ENCODE measurements around the gene XXYLT1. TPM values are rescaled to one million over a fixed set of nuclear protein-coding genes. Genes with fewer than 3 reads are reported as not detected.

The XXYLT1 gene
- total RNA-seq, 1 experiment from 2014 or later, result 10.9 TPM

- peaks cover 0 to 5% of the 10 kb centered on the region in 2 experiments; a peak in 1 of 4 replicates for H3K9me3 ChIP-seq (ENCODE audit: control insufficient read depth in 1 of 2, insufficient read depth in 1 of 2, low read depth in 1 of 2, low read length in 2 of 2)
- H3K27ac ChIP-seq (ENCODE audit: low read depth, low read length), result no peak overlapping the region
- TF ChIP-seq SP1 (IDR thresholded peaks at IDR 0.05; ENCODE audit: low read depth) (no peak), FOSL1 (IDR thresholded peaks at IDR 0.05; ENCODE audit: low read depth) (no peak), EZH2 (IDR thresholded peaks at IDR 0.05) (no peak), SRF (IDR thresholded peaks at IDR 0.05; ENCODE audit: low read depth) (no peak), CBX3 (IDR thresholded peaks at IDR 0.05; ENCODE audit: low read depth) (no peak), RAD21 (IDR thresholded peaks at IDR 0.05; ENCODE audit: low read depth) (no peak), YY1 (IDR thresholded peaks at IDR 0.05; ENCODE audit: extremely low read depth, insufficient replicate concordance, low read depth, low read length) (no peak), EZH2phosphoT487 (IDR thresholded peaks at IDR 0.05; ENCODE audit: borderline replicate concordance) (no peak), TCF7L2 (IDR thresholded peaks at IDR 0.05; ENCODE audit: borderline replicate concordance, extremely low read depth, insufficient read depth, insufficient read length) (no peak), POLR2AphosphoS5 (IDR thresholded peaks at IDR 0.05; ENCODE audit: low read depth, low read length) (no peak), SIN3A (IDR thresholded peaks at IDR 0.05; ENCODE audit: low read depth) (no peak), ELF1 (IDR thresholded peaks at IDR 0.05; ENCODE audit: borderline replicate concordance, low read depth) (no peak), REST (IDR thresholded peaks at IDR 0.05; ENCODE audit: low read depth) (no peak), ZFX (IDR thresholded peaks at IDR 0.05) (no peak), ZNF274 (IDR thresholded peaks at IDR 0.05; ENCODE audit: low read depth, low read length) (no peak), POLR2A (IDR thresholded peaks at IDR 0.05; ENCODE audit: borderline replicate concordance, extremely low read depth, insufficient read depth, insufficient read length) (no peak), CTCF (IDR thresholded peaks at IDR 0.05 in 2 of 3, conservative IDR thresholded peaks at IDR 0.05 in 1 of 3; ENCODE audit: borderline replicate concordance in 1 of 3, insufficient read depth in 1 of 3, low read depth in 2 of 3, low read length in 2 of 3) (no peak), JUND (IDR thresholded peaks at IDR 0.05) (no peak)
- TF ChIP-seq, protein P1, sequence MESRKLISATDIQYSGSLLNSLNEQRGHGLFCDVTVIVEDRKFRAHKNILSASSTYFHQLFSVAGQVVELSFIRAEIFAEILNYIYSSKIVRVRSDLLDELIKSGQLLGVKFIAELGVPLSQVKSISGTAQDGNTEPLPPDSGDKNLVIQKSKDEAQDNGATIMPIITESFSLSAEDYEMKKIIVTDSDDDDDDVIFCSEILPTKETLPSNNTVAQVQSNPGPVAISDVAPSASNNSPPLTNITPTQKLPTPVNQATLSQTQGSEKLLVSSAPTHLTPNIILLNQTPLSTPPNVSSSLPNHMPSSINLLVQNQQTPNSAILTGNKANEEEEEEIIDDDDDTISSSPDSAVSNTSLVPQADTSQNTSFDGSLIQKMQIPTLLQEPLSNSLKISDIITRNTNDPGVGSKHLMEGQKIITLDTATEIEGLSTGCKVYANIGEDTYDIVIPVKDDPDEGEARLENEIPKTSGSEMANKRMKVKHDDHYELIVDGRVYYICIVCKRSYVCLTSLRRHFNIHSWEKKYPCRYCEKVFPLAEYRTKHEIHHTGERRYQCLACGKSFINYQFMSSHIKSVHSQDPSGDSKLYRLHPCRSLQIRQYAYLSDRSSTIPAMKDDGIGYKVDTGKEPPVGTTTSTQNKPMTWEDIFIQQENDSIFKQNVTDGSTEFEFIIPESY (IDR thresholded peaks at IDR 0.05; ENCODE audit: extremely low read depth, insufficient replicate concordance, low read length), result no peak
- ChIA-PET POLR2A (no interaction called here), CTCF (no interaction called here), RAD21 (ENCODE audit: low non-redundant PET in 1 of 2, low total read pairs in 2 of 2, uncharacterized antibody in 2 of 2, unreplicated experiment in 2 of 2) (no interaction called here)
- no peaks in the 10 kb centered on the region for H3K79me2 ChIP-seq (ENCODE audit: insufficient read depth, low read length)
- DNase-seq (ENCODE audit: low read depth, low spot score) (no peak), ATAC-seq (no peak)
- H3K4me2 ChIP-seq (ENCODE audit: low read length), result no peak overlapping the region
- H3K4me1 ChIP-seq (ENCODE audit: control insufficient read depth in 1 of 2, insufficient read depth in 2 of 2, low read length in 2 of 2), result no peaks in the 10 kb centered on the region
- no peak overlapping the region for H2AFZ ChIP-seq (ENCODE audit: low read depth, low read length, poor library complexity, severe bottlenecking)
- H3K9me2 ChIP-seq (ENCODE audit: insufficient read depth), result no peaks in the 10 kb centered on the region
- no peak overlapping the region for H3K4me3 ChIP-seq (replicated peaks in 1 of 2; ENCODE audit: low read depth in 1 of 2, low read length in 2 of 2)
- no peak overlapping the region for H3K9ac ChIP-seq (ENCODE audit: low read length)
- no peaks in the 10 kb centered on the region for H3K36me3 ChIP-seq (ENCODE audit: control insufficient read depth in 1 of 2, insufficient read depth in 2 of 2, low read length in 2 of 2)
- no peaks in the 10 kb centered on the region for H3K27me3 ChIP-seq (ENCODE audit: insufficient read depth, low read length)
- no peaks in the 10 kb centered on the region for H4K20me1 ChIP-seq (ENCODE audit: insufficient read depth)
- no TSS peak for BruUV-seq (replicated peaks)
- intact Hi-C loops (cut with micrococcal nuclease), result no loop called here
Observed at GRCh38 chr3:195145579-195145978, 125.4 kb downstream of the XXYLT1 start.

Measured in HCT116 (cell line).